Measurements from ENCODE around the gene DPY19L1.
"Not testable (repeated sequence)": the region's sequence is repeated elsewhere in the genome, so short reads cannot be mapped to it uniquely, and the experiment has no call there.

The DPY19L1 gene

GRCh38 chr7:35030848-35031247 is 6.4 kb downstream of the DPY19L1 start:
- DNase-seq: no peak

- no peak for DNase-seq
Observed at GRCh38 chr7:35029311-35029710, 8.0 kb downstream of the DPY19L1 start.

GRCh38 chr7:35026150-35026549 is 11.1 kb downstream of the DPY19L1 start:
- DNase-seq: no peak

- no peak for DNase-seq
Observed at GRCh38 chr7:35025369-35025870, 11.9 kb downstream of the DPY19L1 start.

- DNase-seq: no peak
Observed at GRCh38 chr7:35024298-35024697, 13.0 kb downstream of the DPY19L1 start.

- no peak for DNase-seq
Observed at GRCh38 chr7:35022725-35023124, 14.6 kb downstream of the DPY19L1 start.

GRCh38 chr7:35021445-35021844 is 15.8 kb downstream of the DPY19L1 start:
- DNase-seq: no peak

- DNase-seq: no peak
Observed at GRCh38 chr7:35019801-35020200, 17.5 kb downstream of the DPY19L1 start.

- DNase-seq: no peak
Observed at GRCh38 chr7:35019179-35019729, 18.0 kb downstream of the DPY19L1 start.

GRCh38 chr7:35015346-35015859 is 21.9 kb downstream of the DPY19L1 start:
- no peak for DNase-seq

GRCh38 chr7:35012160-35012559 is 25.1 kb downstream of the DPY19L1 start:
- DNase-seq: no peak

- no peak for DNase-seq
Observed at GRCh38 chr7:35011085-35011484, 26.2 kb downstream of the DPY19L1 start.

GRCh38 chr7:35007768-35008167 is 29.5 kb downstream of the DPY19L1 start:
- no peak for DNase-seq

- DNase-seq: no peak
Observed at GRCh38 chr7:35004531-35005095, 32.7 kb downstream of the DPY19L1 start.

- DNase-seq: peak; percentile 93
Observed at GRCh38 chr7:35003679-35004303, 33.5 kb downstream of the DPY19L1 start.

GRCh38 chr7:35003177-35003650 is 34.1 kb downstream of the DPY19L1 start:
- peak; percentile 51 for DNase-seq

GRCh38 chr7:34998335-34998734 is 39.0 kb downstream of the DPY19L1 start:
- not testable (repeated sequence) for DNase-seq

GRCh38 chr7:34996423-34997090 is 40.7 kb downstream of the DPY19L1 start:
- not testable (repeated sequence) for DNase-seq

GRCh38 chr7:34995757-34996156 is 41.5 kb downstream of the DPY19L1 start:
- no peak for DNase-seq

GRCh38 chr7:34991938-34992840 is 45.1 kb downstream of the DPY19L1 start:
- no peak for DNase-seq

GRCh38 chr7:34988442-34989125 is 48.7 kb downstream of the DPY19L1 start:
- DNase-seq: not testable (repeated sequence)

- DNase-seq: not testable (repeated sequence)
Observed at GRCh38 chr7:34985155-34985554, 52.1 kb downstream of the DPY19L1 start.
